ENCODE data around the gene IDI1. TPM values are rescaled to one million over a fixed set of nuclear protein-coding genes. Genes with fewer than 3 reads are reported as not detected.

The IDI1 gene
- polyA plus RNA-seq, 1 of the 3 experiments (the other 2 are of a cell fraction): 15.9 TPM

DNA sequence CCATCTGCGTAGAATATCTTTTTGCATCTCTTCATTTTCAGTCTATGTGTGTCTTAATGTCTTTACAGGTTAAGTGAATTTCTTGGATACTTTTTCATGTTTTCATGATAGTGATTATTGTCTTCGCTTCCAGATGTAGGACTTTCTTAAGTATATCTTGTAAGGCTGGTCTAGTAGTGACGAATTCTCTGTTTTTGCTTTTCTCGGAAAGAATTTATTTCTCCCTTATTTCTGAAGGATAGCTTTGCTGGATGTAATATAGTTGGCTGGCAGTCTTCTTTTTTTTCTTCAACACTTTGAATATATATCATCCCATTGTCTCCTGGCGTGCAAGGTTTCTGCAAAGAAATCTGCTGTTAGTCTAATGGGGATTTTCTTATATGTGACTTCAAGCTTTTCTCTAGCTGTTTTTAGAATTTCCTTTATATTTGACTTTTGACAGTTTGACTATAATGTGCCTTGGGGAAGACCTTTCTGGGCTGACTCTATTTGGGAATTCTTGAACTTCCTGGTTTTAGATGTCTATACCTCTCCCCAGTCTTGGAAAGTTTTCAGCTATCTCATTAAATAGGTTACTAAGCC lies 46.4 kb downstream of the IDI1 start:
- TF ChIP-seq, protein P1, sequence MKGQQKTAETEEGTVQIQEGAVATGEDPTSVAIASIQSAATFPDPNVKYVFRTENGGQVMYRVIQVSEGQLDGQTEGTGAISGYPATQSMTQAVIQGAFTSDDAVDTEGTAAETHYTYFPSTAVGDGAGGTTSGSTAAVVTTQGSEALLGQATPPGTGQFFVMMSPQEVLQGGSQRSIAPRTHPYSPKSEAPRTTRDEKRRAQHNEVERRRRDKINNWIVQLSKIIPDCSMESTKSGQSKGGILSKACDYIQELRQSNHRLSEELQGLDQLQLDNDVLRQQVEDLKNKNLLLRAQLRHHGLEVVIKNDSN (IDR thresholded peaks at IDR 0.05; ENCODE audit: borderline replicate concordance, low read depth): no peak
- TF ChIP-seq POLR2AphosphoS5 (IDR thresholded peaks at IDR 0.05; ENCODE audit: low read depth, low read length): no peak
- TF ChIP-seq JUND (IDR thresholded peaks at IDR 0.05): no peak
- TF ChIP-seq, protein P2, sequence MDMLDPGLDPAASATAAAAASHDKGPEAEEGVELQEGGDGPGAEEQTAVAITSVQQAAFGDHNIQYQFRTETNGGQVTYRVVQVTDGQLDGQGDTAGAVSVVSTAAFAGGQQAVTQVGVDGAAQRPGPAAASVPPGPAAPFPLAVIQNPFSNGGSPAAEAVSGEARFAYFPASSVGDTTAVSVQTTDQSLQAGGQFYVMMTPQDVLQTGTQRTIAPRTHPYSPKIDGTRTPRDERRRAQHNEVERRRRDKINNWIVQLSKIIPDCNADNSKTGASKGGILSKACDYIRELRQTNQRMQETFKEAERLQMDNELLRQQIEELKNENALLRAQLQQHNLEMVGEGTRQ (IDR thresholded peaks at IDR 0.05; ENCODE audit: borderline replicate concordance, low read depth, low read length): no peak
- TF ChIP-seq TEAD4 (IDR thresholded peaks at IDR 0.05; ENCODE audit: borderline replicate concordance, insufficient read depth): no peak
- TF ChIP-seq, protein P3, sequence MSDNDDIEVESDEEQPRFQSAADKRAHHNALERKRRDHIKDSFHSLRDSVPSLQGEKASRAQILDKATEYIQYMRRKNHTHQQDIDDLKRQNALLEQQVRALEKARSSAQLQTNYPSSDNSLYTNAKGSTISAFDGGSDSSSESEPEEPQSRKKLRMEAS (IDR thresholded peaks at IDR 0.05; ENCODE audit: low read depth): no peak
- TF ChIP-seq CHD2 (IDR thresholded peaks at IDR 0.05; ENCODE audit: low read length, partially characterized antibody): no peak
- TF ChIP-seq FOXJ3 (CRISPR knock-in tag; IDR thresholded peaks at IDR 0.05): no peak
- TF ChIP-seq, protein P4, sequence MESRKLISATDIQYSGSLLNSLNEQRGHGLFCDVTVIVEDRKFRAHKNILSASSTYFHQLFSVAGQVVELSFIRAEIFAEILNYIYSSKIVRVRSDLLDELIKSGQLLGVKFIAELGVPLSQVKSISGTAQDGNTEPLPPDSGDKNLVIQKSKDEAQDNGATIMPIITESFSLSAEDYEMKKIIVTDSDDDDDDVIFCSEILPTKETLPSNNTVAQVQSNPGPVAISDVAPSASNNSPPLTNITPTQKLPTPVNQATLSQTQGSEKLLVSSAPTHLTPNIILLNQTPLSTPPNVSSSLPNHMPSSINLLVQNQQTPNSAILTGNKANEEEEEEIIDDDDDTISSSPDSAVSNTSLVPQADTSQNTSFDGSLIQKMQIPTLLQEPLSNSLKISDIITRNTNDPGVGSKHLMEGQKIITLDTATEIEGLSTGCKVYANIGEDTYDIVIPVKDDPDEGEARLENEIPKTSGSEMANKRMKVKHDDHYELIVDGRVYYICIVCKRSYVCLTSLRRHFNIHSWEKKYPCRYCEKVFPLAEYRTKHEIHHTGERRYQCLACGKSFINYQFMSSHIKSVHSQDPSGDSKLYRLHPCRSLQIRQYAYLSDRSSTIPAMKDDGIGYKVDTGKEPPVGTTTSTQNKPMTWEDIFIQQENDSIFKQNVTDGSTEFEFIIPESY (IDR thresholded peaks at IDR 0.05; ENCODE audit: borderline replicate concordance, low read depth): no peak
- TF ChIP-seq RAD21 (IDR thresholded peaks at IDR 0.05; ENCODE audit: low read length): no peak
- no peak for TF ChIP-seq TCF12 (IDR thresholded peaks at IDR 0.05)
- TF ChIP-seq SMC3 (IDR thresholded peaks at IDR 0.05; ENCODE audit: low read depth, low read length): no peak
- TF ChIP-seq GATA2 (CRISPR knock-in tag; IDR thresholded peaks at IDR 0.05): no peak
- TF ChIP-seq YY1 (IDR thresholded peaks at IDR 0.05; ENCODE audit: low read depth): no peak
- no peak for TF ChIP-seq EP300 (IDR thresholded peaks at IDR 0.05; ENCODE audit: borderline replicate concordance in 1 of 2, low read depth in 1 of 2, low read length in 1 of 2)
- TF ChIP-seq FOSL2 (IDR thresholded peaks at IDR 0.05; ENCODE audit: borderline replicate concordance, low read depth): no peak
- TF ChIP-seq MEF2A (IDR thresholded peaks at IDR 0.05; ENCODE audit: borderline replicate concordance, low read depth): no peak
- TF ChIP-seq TAF1 (IDR thresholded peaks at IDR 0.05; ENCODE audit: borderline replicate concordance, low read depth, low read length): no peak
- DNase-seq: no peak
- Histone ChIP-seq H2AFZ (ENCODE audit: low read depth) (no peak overlapping the region), H3K4me3 (ENCODE audit: low read depth in 2 of 2, low read length in 1 of 2) (no peak overlapping the region), H3K27ac (ENCODE audit: low read depth in 2 of 2, low read length in 1 of 2) (no peak overlapping the region), H3K4me1 (ENCODE audit: control insufficient read depth in 1 of 2, insufficient read depth in 2 of 2, low read depth in 1 of 2, low read length in 1 of 2) (no peaks in the 10 kb centered on the region; a peak in 1 of 4 replicates), H3K9me3 (no peaks in the 10 kb centered on the region), H3K36me3 (replicated peaks in 1 of 2; ENCODE audit: control insufficient read depth in 1 of 2, insufficient read depth in 2 of 2, low read length in 1 of 2) (peaks cover 89 to 90% of the 10 kb centered on the region in 2 experiments), H3K79me2 (ENCODE audit: insufficient read depth) (peaks cover 75% of the 10 kb centered on the region), H3F3A (replicated peaks; ENCODE audit: insufficient read depth) (no peaks in the 10 kb centered on the region), H3K27me3 (ENCODE audit: insufficient read depth) (no peaks in the 10 kb centered on the region), H4K20me1 (ENCODE audit: insufficient read depth) (peaks cover 31% of the 10 kb centered on the region; the same call in 1 of the 2 replicates), H3K9ac (no peak overlapping the region), H3K4me2 (no peak overlapping the region), H3K9me2 (no peaks in the 10 kb centered on the region)
- CTCF ChIA-PET: no interaction called here
- POLR2A ChIA-PET: interaction anchor here (0.6 kb wide), 1 partner anchor 11 kb away, joined by 5 read pairs; no protein-coding TSS in a partner anchor
- WGBS (ENCODE audit: low lambda C conversion rate): 96% methylated on average over 5 of the region's 5 CpGs
